OCI-LY3 (cell line): Measurements from ENCODE around the gene GPBP1.

Source experiments
- CTCF ChIP-seq: fragments of 200-600, 300-600 bp; sonication (generic); IDR thresholded peaks from 2 replicates; pipeline ENCODE4 v1.5.1; 2014; ENCODE audit warnings: antibody characterized with exemption, low read length, low read depth
- EZH2phosphoT487 ChIP-seq: fragments of 200-600 bp; shearing (Covaris generic); IDR thresholded peaks from 2 replicates; pipeline ENCODE4 v1.6.1; 2018; ENCODE audit warnings: antibody characterized with exemption, mixed run types, low read depth

- no peak for TF ChIP-seq CTCF
- no peak for TF ChIP-seq EZH2phosphoT487
Measured at GRCh38 chr5:57133574-57133973, 40.3 kb upstream of the GPBP1 start.
